Measurements from ENCODE around the gene GOLT1B. TPM values are rescaled to one million over a fixed set of nuclear protein-coding genes. Genes with fewer than 3 reads are reported as not detected.

The GOLT1B gene
- total RNA-seq, 1 donor from 2014 or later: 52.8 TPM

DNA sequence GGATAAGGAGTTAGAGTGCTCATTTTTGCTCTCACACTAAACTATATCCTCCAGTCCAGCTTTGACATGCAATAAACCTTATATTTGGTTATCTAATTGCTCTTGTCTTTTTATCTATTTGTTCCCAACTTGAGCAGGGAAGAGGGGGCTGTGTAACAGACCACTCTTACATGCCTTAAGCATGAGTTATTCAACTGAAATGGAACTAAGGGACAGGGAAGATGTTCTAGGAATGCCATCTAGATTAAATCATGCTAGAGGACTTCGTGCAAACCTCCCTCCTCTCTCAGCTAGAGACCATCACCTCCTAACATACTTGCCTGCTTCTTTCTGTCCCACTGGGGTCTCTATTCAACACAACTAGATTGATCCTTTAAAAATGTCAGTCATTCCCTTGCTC lies 45.1 kb downstream of the GOLT1B start:
- no peaks in the 10 kb centered on the region for H3K36me3 ChIP-seq (ENCODE audit: control insufficient read depth, insufficient read depth, low read length)
- H3K4me3 ChIP-seq (ENCODE audit: low read depth, low read length): no peak overlapping the region
- no peaks in the 10 kb centered on the region for H3K27me3 ChIP-seq (ENCODE audit: control insufficient read depth, insufficient read depth, low read length)
- TF ChIP-seq, protein P1, sequence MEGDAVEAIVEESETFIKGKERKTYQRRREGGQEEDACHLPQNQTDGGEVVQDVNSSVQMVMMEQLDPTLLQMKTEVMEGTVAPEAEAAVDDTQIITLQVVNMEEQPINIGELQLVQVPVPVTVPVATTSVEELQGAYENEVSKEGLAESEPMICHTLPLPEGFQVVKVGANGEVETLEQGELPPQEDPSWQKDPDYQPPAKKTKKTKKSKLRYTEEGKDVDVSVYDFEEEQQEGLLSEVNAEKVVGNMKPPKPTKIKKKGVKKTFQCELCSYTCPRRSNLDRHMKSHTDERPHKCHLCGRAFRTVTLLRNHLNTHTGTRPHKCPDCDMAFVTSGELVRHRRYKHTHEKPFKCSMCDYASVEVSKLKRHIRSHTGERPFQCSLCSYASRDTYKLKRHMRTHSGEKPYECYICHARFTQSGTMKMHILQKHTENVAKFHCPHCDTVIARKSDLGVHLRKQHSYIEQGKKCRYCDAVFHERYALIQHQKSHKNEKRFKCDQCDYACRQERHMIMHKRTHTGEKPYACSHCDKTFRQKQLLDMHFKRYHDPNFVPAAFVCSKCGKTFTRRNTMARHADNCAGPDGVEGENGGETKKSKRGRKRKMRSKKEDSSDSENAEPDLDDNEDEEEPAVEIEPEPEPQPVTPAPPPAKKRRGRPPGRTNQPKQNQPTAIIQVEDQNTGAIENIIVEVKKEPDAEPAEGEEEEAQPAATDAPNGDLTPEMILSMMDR (IDR thresholded peaks at IDR 0.05; ENCODE audit: insufficient read depth, low read length, poor library complexity, severe bottlenecking): no peak
- no peak for DNase-seq (ENCODE audit: low read depth)

DNA sequence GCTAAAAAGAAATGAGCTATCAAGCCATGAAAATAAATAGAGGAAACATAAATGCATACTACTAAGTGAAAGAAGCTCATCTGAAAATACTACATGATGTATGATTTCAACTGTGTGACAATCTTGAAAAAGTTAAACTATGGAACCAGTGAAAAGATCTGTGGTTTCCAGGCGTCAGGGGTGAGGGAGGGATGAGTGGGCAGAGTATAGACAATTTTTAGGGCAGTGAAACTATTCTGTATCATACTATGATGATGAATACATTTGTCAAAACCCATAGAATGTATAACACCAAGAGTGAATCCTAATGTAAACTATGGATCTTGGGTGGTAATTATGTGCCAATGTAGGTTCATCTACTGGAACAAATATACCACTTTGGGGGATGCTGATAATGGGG lies 45.8 kb downstream of the GOLT1B start:
- no peak overlapping the region for H3K4me3 ChIP-seq (ENCODE audit: low read depth, low read length)
- no peaks in the 10 kb centered on the region for H3K27me3 ChIP-seq (ENCODE audit: control insufficient read depth, insufficient read depth, low read length)
- TF ChIP-seq, protein P1 (IDR thresholded peaks at IDR 0.05; ENCODE audit: insufficient read depth, low read length, poor library complexity, severe bottlenecking): no peak
- H3K36me3 ChIP-seq (ENCODE audit: control insufficient read depth, insufficient read depth, low read length): no peaks in the 10 kb centered on the region
- DNase-seq (ENCODE audit: low read depth): no peak

DNA sequence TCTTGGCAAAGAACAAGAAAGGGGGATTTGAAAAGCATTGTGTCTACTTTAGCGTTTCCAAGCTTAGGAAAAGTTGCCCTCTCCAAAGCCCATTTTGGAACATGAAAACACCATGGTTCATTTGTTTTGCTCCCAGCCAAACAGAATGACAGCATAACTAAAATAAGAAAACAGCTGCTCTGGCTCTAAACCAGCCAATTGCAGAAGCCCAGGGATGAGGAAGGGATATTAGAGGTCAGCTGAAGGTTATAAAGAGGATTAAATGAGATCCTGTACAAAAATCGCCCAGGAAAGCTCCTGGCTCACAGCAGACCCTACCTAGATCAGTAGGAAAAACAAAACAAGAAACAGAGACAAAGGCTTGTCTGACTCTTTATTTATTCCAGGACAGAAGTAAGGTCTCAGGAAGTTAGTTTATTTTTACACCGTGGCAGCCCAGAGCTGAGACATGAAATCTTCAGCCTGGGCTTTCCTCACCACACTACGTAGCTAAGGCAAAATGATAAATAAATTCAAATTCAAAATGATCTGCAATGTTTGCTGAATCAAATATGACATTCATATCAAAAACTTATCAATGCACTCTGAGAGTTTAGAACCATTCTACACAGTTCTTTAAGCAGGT lies 50.4 kb downstream of the GOLT1B start:
- TF ChIP-seq, protein P1 (IDR thresholded peaks at IDR 0.05; ENCODE audit: insufficient read depth, low read length, poor library complexity, severe bottlenecking): no peak
- DNase-seq (ENCODE audit: low read depth): no peak
- Histone ChIP-seq H3K36me3 (ENCODE audit: control insufficient read depth, insufficient read depth, low read length) (no peaks in the 10 kb centered on the region), H3K4me3 (ENCODE audit: low read depth, low read length) (no peak overlapping the region), H3K27me3 (ENCODE audit: control insufficient read depth, insufficient read depth, low read length) (no peaks in the 10 kb centered on the region)

DNA sequence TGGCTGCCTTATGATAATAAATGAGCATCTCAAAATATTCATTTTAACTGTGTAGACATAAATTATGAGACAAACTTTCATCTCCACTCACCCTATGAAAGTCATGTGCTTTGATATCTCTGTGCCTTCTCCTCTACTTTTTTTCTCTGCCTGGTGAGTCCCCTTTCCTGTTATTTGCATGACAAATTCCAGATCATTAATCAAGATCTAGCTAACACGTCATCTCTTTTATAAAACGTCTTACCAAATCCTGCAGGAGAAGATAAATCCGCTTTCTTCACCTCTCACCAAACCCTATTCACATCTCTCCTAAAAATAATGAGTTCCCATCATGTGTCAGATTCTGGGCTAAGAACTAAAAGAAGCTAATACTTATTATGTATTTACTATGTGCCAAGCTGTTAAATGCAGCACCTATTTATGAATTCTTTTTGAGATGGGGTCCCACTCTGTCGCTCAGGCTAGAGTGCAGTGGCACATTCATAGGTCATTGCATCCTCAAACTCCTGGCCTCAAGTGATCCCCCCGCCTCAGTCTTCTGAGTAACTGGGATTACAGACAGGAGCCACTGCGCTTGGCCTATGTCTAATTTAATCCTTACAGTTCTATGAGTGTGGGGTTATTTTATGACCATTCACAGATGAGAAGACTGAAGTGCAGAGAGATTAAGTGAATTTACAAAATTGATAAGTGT lies 51.2 kb downstream of the GOLT1B start:
- TF ChIP-seq, protein P1 (IDR thresholded peaks at IDR 0.05; ENCODE audit: insufficient read depth, low read length, poor library complexity, severe bottlenecking): no peak
- H3K4me3 ChIP-seq (ENCODE audit: low read depth, low read length): no peak overlapping the region

DNA sequence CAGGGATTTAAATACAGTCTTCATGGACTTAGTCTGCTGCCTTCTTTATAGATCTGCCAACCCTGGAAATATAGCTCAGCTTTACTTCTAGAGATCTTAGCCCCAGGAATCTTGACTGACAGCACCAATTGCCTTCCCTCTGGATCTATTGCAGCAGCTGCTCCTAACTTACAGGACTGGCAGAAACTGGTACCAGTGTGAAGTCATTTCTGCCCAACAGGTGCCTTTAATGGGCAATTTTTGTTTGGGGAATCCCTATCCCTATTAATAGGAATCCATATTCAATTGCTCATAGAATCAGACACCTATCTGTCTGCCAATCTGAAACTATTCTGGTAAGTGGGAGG lies 51.7 kb downstream of the GOLT1B start:
- H3K27me3 ChIP-seq (ENCODE audit: control insufficient read depth, insufficient read depth, low read length): no peaks in the 10 kb centered on the region
- no peak for DNase-seq (ENCODE audit: low read depth)
- TF ChIP-seq, protein P1 (IDR thresholded peaks at IDR 0.05; ENCODE audit: insufficient read depth, low read length, poor library complexity, severe bottlenecking): no peak
- H3K36me3 ChIP-seq (ENCODE audit: control insufficient read depth, insufficient read depth, low read length): no peaks in the 10 kb centered on the region
- no peak overlapping the region for H3K4me3 ChIP-seq (ENCODE audit: low read depth, low read length)

More for the DNA sequence above, 51.2 kb downstream of the GOLT1B start:
- no peaks in the 10 kb centered on the region for H3K27me3 ChIP-seq (ENCODE audit: control insufficient read depth, insufficient read depth, low read length)
- H3K36me3 ChIP-seq (ENCODE audit: control insufficient read depth, insufficient read depth, low read length): no peaks in the 10 kb centered on the region
- no peak for DNase-seq (ENCODE audit: low read depth)
